OCI-LY7 (cell line): Measurements from ENCODE around the gene ESM1. TPM values are rescaled to one million over a fixed set of nuclear protein-coding genes. Genes with fewer than 3 reads are reported as not detected.

Source experiments
- BruUV-seq: library from RNA; stranded (reverse); fragments of 400-500 nt; replicated peaks from 2 replicates; lab custom pipeline; 2021; lab: Mats Ljungman, UMichigan
- CTCF ChIA-PET: fragments of 300-600 bp; sonication (Branson Sonifier 250); formaldehyde crosslinking; loops from one replicate; lab custom pipeline; 2022; ENCODE audit warnings: antibody characterized with exemption; ENCODE audit not compliant: unreplicated experiment; lab: Charles Lee
- POLR2A ChIA-PET: fragments of 300-600 bp; sonication (Branson Sonifier 250); formaldehyde crosslinking; loops from one replicate; lab custom pipeline; 2022; ENCODE audit warnings: antibody characterized with exemption; lab: Charles Lee
- DNase-seq: peaks from one replicate; pipeline ENCODE4 v3.0.0-alpha.2; 2015; ENCODE audit warnings: low spot score
- H2AFZ ChIP-seq: fragments of 200-600 bp; sonication (generic), shearing (Covaris generic); 2 replicates; pipeline ENCODE4 v1.6.1; 2014; ENCODE audit warnings: mild to moderate bottlenecking, antibody characterized with exemption, low read length, moderate library complexity
- H3K27ac ChIP-seq: fragments of 200-600 bp; sonication (generic); 2 replicates; pipeline ENCODE4 v1.5.1; 2014; ENCODE audit warnings: mixed run types, low read depth, mild to moderate bottlenecking, moderate library complexity, low read length, inconsistent platforms; ENCODE audit not compliant: poor library complexity, severe bottlenecking
- H3K36me3 ChIP-seq: fragments of 200-600 bp; sonication (generic); 2 replicates; pipeline ENCODE4 v1.6.1; 2014; ENCODE audit warnings: mild to moderate bottlenecking, antibody characterized with exemption, low read length, moderate library complexity, mixed read lengths; ENCODE audit not compliant: insufficient read depth
- H3K4me1 ChIP-seq: fragments of 200-600 bp; sonication (generic); 2 replicates; pipeline ENCODE4 v1.5.1; 2014; ENCODE audit warnings: mild to moderate bottlenecking, low read length; ENCODE audit not compliant: insufficient read depth, poor library complexity, severe bottlenecking
- H3K4me2 ChIP-seq: fragments of 200-600 bp; sonication (generic); 2 replicates; pipeline ENCODE4 v1.6.1; 2014; ENCODE audit warnings: mild to moderate bottlenecking, low read length
- H3K4me3 ChIP-seq: fragments of 200-600 bp; sonication (generic); 2 replicates; pipeline ENCODE4 v1.5.1; 2014; ENCODE audit warnings: mild to moderate bottlenecking, low read depth, low read length; ENCODE audit not compliant: poor library complexity, severe bottlenecking
- H3K79me2 ChIP-seq: fragments of 200-600 bp; sonication (generic); 2 replicates; pipeline ENCODE4 v1.6.1; 2016; ENCODE audit warnings: low read depth, mild to moderate bottlenecking, low read length, moderate library complexity, mixed read lengths; ENCODE audit not compliant: insufficient read depth
- H3K9me2 ChIP-seq: fragments of 200-600 bp; sonication (generic); 2 replicates; pipeline ENCODE4 v1.6.1; 2016; ENCODE audit warnings: mild to moderate bottlenecking, low read length, mixed read lengths; ENCODE audit not compliant: insufficient read depth
- H3K9me3 ChIP-seq: fragments of 200-600 bp; sonication (generic); 2 replicates; pipeline ENCODE4 v1.6.1; 2014; ENCODE audit warnings: mild to moderate bottlenecking, mixed run types, low read length, mixed read lengths
- H4K20me1 ChIP-seq: fragments of 200-600 bp; sonication (generic); 2 replicates; pipeline ENCODE4 v1.6.1; 2014; ENCODE audit warnings: mild to moderate bottlenecking, antibody characterized with exemption, low read length, moderate library complexity, mixed read lengths; ENCODE audit not compliant: insufficient read depth
- EZH2phosphoT487 ChIP-seq: fragments of 200-600 bp; sonication (generic); IDR thresholded peaks from 2 replicates; pipeline ENCODE4 v1.6.1; 2018; ENCODE audit warnings: low read depth, borderline replicate concordance, mild to moderate bottlenecking, mixed run types, antibody characterized with exemption, low read length, moderate library complexity, mixed read lengths
- intact Hi-C: fragments of 100-400 bp; cut with micrococcal nuclease; formaldehyde crosslinking; loops from one replicate; pipeline ENCODE4 v1.10.0; 2022; ENCODE audit not compliant: unreplicated experiment
- total RNA-seq, 2 experiments: library from RNA; depleted of rRNA in 1 of 2; stranded (reverse); fragments of >200 nt in 1 of 2; shearing (Covaris generic) in 1 of 2; gene quantifications; 2 replicates each; pipeline ENCODE4 v1.2.3, GENCODE V29; 2014 to 2022
- TF ChIP-seq, protein P1 (sequence below): fragments of 200-600 bp; sonication (generic); conservative IDR thresholded peaks from 2 replicates; pipeline ENCODE4 v1.5.1; 2014; ENCODE audit warnings: mild to moderate bottlenecking, antibody characterized with exemption, low read length, moderate library complexity, mixed read lengths

The ESM1 gene
- total RNA-seq, 2 experiments from 2014 or later, result not detected

DNA sequence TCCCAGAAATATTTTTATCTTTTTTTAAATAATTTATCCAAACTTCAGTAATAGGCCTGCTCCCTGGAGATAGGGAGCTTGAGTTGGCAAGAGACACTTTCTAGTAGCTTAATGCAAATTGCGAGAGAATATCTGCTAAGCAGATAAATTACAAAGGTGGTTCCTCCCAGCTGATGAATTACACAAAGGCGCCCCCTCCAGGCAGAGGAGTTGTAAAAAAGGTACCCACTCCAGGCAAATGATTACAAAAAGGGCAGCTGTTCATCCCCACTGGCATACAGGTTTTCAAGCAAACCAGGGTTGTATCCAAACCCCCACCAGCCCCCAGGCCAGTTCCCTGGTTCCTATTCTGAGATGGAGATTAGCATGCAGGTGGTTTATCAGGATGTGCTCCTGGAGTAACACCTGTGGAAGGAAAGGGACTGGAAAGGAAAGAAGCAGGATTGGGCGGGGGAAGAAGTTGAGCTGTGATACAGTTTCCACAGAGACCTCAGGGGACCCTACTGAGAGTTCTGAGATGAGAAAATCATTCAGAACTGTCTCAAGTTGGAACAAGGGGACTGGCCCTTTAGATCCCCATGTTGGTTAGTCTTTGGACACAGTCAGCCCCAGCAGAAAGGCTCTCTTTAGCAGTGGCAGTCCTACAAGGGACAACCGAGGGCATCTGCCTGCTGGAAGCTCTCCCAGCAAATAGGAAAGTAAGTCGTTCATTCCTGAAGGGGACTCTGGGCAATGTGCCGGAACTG lies 25.5 kb downstream of the ESM1 start:
- CTCF ChIA-PET, result interaction anchor here (0.8 kb wide), 1 partner anchor 51 kb away, joined by 3 read pairs; no protein-coding TSS in a partner anchor

DNA sequence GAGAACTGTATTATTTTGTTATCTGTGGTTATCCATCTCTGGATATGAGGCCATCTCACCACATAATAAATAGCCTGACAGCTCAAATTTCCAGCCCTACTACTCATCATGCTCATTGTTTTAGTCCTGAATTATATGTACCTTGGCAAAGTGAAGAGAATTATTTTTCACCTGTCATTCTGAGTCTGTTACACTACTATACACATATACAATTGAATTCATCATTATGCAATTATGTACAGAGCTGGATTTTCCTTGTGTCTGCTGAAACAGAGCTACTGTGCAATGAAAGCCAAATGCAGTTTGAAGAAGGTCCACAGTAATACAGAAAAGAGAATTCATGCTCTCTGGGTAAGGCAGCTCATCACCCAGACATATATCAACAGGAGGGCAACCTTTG lies 28.5 kb downstream of the ESM1 start:
- ChIA-PET POLR2A (no interaction called here), CTCF (no interaction called here)
- BruUV-seq, result no TSS peak
- Histone ChIP-seq H3K4me2 (no peak overlapping the region), H3K4me1 (no peaks in the 10 kb centered on the region), H2AFZ (no peak overlapping the region), H3K36me3 (no peaks in the 10 kb centered on the region), H4K20me1 (no peaks in the 10 kb centered on the region), H3K27ac (no peak overlapping the region), H3K4me3 (no peak overlapping the region), H3K9me3 (no peaks in the 10 kb centered on the region), H3K79me2 (no peaks in the 10 kb centered on the region), H3K9me2 (no peaks in the 10 kb centered on the region)
- TF ChIP-seq EZH2phosphoT487, result no peak
- TF ChIP-seq, protein P1, sequence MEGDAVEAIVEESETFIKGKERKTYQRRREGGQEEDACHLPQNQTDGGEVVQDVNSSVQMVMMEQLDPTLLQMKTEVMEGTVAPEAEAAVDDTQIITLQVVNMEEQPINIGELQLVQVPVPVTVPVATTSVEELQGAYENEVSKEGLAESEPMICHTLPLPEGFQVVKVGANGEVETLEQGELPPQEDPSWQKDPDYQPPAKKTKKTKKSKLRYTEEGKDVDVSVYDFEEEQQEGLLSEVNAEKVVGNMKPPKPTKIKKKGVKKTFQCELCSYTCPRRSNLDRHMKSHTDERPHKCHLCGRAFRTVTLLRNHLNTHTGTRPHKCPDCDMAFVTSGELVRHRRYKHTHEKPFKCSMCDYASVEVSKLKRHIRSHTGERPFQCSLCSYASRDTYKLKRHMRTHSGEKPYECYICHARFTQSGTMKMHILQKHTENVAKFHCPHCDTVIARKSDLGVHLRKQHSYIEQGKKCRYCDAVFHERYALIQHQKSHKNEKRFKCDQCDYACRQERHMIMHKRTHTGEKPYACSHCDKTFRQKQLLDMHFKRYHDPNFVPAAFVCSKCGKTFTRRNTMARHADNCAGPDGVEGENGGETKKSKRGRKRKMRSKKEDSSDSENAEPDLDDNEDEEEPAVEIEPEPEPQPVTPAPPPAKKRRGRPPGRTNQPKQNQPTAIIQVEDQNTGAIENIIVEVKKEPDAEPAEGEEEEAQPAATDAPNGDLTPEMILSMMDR, result no peak
- DNase-seq, result no peak
- intact Hi-C loops, result no loop called here

More for the DNA sequence above, 25.5 kb downstream of the ESM1 start:
- intact Hi-C loops, result no loop called here
- DNase-seq, result peak; percentile 25
- no TSS peak for BruUV-seq
- Histone ChIP-seq H3K4me1 (no peaks in the 10 kb centered on the region), H2AFZ (no peak overlapping the region), H4K20me1 (no peaks in the 10 kb centered on the region), H3K4me3 (no peak overlapping the region), H3K4me2 (no peak overlapping the region), H3K9me3 (no peaks in the 10 kb centered on the region), H3K36me3 (no peaks in the 10 kb centered on the region), H3K79me2 (no peaks in the 10 kb centered on the region), H3K27ac (no peak overlapping the region), H3K9me2 (no peaks in the 10 kb centered on the region)
- TF ChIP-seq, protein P1, result peak; percentile 74
- no peak for TF ChIP-seq EZH2phosphoT487
- POLR2A ChIA-PET, result interaction anchor here (1.2 to 1.3 kb wide), 2 partner anchors 8 to 15 kb away, joined by 4 read pairs; no protein-coding TSS in a partner anchor

DNA sequence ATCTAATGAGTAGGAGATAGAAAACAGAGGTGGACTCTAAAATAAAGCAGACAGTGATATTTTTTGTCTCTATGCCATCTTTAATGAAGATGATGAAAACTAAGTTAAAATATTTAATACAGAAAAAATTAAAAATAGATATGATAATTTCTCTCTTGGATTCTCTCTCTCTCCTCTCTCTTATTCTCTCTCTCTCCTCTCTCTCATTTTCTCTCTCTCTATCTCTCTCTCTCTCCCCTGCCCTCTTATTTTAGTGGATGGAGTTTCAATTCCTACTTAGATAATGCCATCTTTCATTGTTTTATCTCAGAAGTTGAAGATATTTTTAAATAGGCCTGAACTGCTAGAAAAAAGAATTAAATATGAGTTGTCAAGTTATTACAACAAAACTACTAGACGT lies 38.2 kb downstream of the ESM1 start:
- Histone ChIP-seq H3K4me1 (no peaks in the 10 kb centered on the region), H4K20me1 (no peaks in the 10 kb centered on the region), H3K36me3 (no peaks in the 10 kb centered on the region), H3K79me2 (no peaks in the 10 kb centered on the region), H3K9me2 (no peaks in the 10 kb centered on the region), H3K4me2 (no peak overlapping the region), H3K27ac (no peak overlapping the region), H2AFZ (no peak overlapping the region), H3K4me3 (no peak overlapping the region), H3K9me3 (no peaks in the 10 kb centered on the region)
- POLR2A ChIA-PET, result interaction anchor here (0.7 kb wide), 1 partner anchor 18 kb away, joined by 4 read pairs; no protein-coding TSS in a partner anchor
- CTCF ChIA-PET, result no interaction called here
- TF ChIP-seq EZH2phosphoT487, result no peak
- TF ChIP-seq, protein P1, result no peak
- intact Hi-C loops, result no loop called here
- BruUV-seq, result no TSS peak
- no peak for DNase-seq
